HG02970 (cell line): ENCODE measurements around the gene ACAP3.
"Not testable (repeated sequence)": the region's sequence is repeated elsewhere in the genome, so short reads cannot be mapped to it uniquely, and the experiment has no call there.

Experiments
- ATAC-seq: cut with Tn5 transposase; IDR thresholded peaks from one replicate; pipeline ENCODE4 v1.9.1; 2021; ENCODE audit warnings: mild to moderate bottlenecking, moderate library complexity, moderate number of reproducible peaks; ENCODE audit not compliant: unreplicated experiment, low FRiP score

ACAP3 gene

DNA sequence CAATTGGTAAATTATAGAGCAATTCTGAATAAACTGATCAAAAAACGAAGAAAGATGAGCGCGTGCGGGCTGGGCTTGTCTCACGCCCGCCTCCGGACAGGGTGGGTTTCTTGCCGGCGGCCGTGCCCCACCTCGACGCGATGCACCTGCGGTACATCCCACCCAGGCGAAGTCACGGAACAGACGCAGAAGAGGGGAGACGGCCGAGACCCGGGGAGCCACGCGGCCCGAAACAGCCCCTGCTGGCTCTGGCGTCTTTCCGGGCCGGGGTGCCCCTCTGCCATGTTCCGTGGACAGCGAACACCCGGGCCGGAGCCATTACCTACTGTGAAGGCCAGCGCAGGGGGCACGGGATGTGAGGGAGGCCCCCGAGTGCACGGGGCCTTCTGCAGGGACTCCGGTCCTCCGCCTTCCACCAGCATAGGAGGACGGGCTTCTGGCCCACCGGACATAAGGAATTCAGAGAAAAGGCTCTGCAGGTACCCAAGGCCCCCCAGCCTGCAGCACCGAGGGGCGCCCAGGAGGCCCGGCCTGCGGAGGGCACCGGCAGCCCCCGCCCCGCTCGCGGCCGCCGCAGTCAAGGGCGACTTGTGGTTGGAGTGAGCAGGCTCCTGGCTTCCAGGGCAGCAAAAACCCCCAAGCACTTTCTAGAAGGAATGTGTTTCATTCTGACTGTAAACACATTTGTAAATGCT lies 53.6 kb downstream of the ACAP3 start:
- no peak for ATAC-seq

DNA sequence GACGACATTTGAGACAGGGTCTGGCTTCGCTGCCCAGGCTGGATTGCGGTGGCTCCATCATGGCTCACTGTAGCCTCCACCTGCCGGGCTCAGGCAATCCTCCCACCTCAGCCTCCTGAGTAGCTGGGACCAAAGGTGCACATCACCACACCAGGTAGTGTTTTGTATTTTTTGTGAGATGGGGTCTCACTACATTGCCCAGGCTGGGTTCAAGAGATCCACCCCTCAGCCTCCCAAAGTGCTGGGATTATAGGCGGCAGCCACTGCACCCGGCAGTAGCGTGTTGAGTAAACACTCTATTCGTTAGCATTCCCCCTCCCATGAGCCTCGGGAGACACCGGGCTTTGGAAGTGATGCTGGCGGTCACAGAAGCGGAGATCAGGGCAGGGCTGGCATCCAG lies 54.4 kb downstream of the ACAP3 start:
- no peak for ATAC-seq

DNA sequence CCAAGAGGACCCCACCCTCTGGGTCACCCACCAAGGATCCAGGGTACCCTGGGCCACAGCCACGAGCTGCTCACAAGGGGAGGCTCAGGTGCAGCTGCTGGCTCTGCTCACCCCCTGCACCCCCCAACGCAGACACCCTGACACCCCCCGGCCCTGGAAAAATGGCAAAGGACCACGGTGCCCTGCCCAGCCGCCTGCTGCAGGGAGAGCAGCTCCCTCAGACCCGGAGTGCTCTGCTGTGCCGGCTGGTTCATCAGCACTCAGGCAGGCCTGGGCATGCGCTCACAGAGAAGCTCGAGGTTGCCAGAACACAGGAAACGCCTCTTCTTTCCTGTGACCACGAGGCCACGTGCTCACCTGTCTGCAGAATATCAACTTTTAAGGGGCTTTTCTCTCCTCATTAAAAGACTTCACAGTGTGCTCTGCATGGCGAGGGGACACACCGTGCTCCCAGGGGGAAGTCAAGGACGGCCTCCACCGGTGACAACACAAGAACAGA lies 56.9 kb downstream of the ACAP3 start:
- ATAC-seq = no peak

DNA sequence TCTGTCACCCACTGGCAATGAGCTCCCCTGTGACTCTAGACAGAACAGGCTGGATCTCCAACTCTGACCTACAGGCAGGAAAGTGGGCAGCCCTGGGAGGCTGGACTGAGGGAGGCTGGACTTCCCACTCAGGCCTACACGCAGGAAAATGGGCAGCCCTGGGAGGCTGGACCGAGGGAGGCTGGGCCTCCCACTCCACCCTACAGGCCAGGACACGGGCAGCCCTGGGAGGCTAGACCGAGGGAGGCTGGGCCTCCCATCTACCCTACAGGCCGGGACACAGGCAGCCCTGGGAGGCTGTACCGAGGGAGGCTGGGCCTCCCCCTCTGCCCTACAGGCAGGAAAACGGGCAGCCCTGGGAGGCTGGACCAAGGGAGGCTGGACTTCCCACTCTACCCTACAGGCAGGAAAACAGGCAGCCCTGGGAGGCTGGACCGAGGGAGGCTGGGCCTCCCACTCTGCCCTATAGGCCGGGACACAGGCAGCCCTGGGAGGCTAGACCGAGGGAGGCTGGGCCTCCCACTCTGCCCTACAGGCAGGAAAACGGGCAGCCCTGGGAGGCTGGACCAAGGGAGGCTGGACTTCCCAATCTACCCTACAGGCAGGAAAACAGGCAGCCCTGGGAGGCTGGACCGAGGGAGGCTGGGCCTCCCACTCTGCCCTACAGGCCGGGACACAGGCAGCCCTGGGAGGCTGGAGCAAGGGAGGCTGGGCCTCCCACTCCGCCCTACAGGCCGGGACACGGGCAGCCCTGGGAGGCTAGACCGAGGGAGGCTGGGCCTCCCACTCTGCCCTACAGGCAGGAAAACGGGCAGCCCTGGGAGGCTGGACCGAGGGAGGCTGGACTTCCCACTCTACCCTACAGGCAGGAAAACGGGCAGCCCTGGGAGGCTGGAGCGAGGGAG lies 59.5 kb downstream of the ACAP3 start:
- ATAC-seq = not testable (repeated sequence)

DNA sequence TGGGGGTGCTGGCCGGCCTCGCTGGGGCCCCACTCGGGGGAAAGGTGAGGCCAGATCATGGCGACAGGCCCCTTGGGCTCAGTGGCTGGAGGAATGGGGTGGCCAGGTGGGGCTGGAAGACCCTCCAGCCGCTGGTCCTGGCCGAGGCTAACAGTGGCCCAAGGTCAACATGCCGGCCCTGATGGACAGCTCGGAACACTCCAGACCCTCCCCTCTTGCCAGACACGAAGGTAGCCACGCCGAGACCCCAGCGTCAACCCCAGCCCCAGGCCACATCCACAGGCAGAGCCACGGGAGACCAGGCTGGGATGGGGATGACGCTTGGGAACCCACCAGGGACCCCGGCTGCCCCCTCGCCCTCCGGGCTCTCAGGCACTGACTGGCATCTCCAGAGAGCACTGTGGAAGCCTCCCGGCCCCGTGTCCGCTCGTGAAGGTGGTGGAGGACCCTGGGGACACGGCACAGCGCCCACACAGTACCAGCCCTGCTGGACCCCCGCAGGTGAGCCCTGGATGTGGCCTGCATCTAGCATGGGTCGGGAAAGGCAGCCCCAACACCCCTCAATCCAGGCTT lies 60.3 kb downstream of the ACAP3 start:
- ATAC-seq = no peak

DNA sequence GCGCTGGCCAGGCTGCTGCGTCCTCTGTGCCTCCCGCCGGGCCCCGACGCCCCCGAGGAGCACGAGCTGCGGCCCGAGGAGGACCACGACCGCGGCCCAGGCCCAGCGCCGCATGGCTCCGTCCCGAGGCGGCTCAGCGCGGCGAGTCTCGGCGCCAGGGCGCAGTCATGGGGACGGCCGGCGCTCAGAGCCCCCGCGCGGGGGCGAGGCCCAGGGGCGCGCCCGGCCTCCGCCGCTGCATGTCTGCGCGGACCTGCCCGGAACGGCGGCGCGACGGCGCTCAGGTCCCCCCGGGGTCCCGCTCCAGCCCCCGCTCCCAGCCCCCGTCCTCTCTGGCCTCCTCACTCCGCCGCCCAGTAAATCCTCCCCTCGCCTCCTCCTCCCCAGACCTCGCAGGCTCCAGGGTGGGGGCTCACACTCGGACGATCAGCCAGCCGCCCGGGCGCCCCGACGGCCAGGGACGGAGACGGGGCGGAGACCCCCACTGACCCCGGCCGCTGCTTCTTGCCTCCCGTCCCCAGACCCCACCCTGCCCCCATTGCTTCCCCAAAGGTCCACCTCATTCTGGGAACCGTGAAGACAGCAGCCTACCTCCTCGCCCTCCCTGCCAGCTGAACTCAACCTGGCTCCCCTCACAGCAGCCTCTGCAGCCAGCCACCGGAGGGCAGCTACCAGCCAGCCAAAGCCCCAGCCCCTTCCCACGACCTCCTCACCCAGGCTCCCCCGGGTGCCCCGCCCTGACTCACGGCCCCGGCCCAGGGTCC lies 61.0 kb downstream of the ACAP3 start, which contains the start of gene C1QTNF12:
C1QTNF12 (minus strand) TSS at position 146 of the 764 bp plus-strand sequence; CDS start at position 114, 32 bp downstream.
- ATAC-seq = no peak

DNA sequence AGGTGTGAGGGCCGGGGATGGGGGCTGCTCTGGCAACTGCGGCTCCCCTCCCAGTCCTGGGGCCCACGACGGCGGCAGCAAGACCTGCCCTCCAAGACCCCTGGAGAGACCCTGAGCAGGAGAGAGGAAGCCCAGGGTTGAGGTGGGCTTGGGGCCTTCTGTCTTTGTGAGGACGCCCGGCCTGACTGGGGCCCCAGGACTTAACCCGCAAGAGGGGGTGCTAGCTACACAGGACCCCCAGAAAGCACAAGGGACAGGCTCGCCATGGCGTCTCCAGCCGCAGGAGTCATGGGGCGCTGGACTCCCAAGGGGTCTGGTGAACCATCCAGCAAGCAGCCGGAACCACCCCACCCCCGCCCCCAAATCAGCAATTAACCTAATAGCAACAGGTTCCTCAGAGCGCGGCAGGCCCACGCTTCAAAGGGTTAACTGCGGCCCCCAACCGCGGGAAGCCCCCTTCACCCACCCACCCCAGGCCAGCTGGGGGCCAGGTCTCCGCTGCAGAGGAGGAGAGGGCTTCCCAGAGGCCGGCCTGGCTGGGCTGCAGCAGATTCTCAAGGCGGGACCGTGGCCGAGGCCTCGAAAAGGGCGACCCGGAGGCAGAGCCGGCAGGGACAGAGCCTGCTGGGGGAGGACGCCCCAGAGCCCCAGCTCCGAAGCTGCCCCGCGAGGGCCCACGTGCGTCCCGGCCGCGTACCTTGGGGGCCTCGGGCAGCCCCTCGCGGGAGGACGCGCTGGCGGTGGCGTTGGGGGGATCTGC lies 61.7 kb downstream of the ACAP3 start:
- no peak for ATAC-seq

DNA sequence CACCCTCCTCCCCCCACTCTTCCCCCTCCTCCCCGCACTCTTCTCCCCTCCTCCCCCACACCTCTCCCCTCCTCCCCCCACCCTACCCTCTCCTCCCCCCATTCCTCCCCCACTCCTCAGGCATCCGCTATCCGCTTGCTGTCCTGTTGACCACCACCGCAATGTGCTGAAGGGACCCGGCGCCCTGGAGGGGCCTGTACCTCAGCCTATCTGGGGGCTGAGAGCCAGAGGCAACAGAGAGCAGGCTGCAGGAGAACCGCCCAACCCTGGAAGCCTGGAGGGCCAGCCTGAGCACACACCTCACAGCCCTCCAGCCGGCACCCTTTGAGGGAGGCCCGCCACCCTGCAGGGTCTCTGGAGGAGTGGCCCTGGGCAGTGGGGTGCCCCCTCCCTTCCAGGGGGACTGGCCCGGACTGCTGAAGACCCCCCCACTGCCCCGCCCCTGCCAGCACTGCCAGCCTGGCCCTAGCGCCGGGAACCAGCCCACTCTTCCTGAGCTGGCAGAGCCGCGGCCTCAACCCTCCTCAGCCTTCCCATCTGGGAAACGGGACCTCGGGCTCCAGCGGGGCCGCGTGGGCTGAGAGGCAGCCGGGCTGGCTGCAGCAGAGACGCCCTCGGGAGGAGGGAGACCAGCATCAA lies 62.4 kb downstream of the ACAP3 start:
- ATAC-seq = no peak

DNA sequence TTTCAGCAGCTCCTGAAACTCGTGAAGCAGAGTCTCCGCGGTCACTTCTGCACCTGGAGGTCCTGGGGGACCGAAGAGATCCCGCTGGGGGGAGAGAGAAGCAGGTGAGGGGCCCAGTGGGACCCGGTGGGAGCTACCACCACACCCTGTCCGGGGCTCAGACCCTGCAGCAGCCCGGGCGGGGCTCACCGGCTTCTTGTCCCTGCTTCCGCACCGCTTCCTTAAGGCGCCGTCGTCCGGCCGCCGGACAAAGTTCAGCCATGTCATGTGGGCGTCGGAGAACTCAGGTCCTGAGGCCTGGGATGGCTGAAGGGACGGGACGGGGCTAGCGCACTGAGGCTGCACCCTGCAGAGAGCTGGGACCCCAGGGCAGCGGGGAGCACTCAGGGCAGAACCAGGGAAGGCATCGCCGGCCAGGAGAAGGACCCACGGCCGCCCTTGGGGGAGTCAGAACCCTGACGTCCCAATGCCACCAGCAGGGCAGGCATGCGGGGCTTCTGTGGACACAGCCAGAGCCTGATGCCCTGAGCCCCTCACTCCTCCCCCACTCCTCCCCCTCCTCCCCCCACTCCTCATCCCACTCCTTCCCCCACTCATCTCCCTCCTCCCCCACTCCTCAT lies 63.4 kb downstream of the ACAP3 start:
- ATAC-seq = no peak

DNA sequence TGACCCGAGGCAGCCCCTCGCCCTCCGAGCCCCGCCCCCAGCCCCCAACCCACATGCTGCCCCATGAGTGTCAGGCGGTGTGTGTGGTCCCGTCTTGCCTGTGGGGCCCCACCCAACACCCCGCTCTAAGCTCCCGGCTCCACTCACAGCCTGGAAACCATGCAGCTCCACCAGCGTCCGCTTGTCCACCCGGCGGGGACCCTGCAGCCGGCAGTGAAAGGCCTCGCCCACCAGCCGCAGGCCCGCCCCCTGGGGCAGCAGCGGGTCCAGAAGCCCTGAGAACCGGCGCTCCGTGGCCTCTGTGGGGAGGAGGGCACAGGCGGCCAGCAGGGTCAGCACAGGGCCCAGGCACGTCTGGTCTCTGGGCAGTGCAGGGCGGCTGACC lies 63.9 kb downstream of the ACAP3 start:
- no peak for ATAC-seq

DNA sequence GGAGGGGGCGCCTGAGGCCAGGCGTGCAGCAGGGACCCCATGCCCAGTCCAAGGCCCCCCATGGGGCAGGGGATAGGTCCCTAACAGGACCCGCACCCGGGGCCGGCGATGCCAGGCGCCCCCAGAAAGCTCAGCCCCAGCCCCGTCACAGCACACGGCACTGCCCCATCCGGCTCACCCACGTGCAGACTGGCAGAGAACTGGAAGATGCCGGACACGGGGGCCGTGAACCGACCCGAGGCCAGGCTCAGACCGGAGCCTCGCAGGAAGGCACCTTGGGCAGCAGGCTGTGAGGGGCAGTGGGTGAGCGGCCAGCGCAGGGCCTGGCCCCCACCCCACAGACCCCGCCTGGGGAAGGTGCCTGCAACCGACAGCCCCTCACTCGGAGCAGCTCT lies 64.5 kb downstream of the ACAP3 start:
- ATAC-seq = no peak

DNA sequence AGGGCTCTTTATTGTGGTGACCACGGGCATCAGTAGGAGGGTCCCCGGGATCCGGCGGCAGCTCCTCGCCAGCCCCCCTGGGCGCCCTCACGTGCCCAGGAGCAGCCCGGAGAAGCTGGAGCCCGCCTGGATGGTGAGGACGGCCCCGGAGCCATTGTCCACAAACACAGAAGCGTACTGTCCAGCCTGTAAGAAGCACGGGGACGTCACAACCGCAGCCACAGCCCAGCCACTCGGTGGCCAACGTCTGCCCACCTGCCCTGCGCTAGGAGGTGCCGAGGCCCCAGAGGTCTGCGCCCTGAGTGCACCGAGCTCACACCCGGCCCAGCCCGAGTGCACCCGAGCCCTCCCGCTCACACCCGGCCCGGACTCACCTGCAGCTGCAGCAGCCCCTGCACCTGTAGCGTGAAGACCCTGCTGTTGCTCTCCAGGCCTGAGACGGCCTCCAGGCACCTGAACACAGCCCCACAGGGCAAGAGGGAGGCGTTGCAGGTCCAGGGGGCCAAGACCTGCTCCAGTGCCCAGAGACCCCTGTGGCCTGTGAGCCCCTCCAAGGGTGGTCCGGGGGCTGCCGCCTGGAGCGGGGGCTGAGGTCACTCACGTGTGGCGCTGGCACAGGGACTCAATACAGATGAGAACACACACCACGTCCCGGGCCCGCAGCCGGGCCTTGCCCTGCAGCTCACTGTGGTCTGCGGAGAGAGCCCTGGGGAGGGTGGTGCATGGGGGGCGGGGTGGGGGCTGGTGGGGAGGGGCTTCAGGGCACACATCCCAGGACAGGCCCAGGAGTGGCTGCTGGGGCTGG lies 65.1 kb downstream of the ACAP3 start:
- ATAC-seq = no peak
